ENCODE results near the gene PLLP.

GRCh38 chr16:57264381-57264780 is 20.1 kb downstream of the PLLP start:
- TF ChIP-seq CTCF (IDR thresholded peaks at IDR 0.05) (no peak), POLR2A (IDR thresholded peaks at IDR 0.05) (no peak)

Data from lower leg skin (tissue), 3 donors.